Hepatocyte (in vitro differentiated cells): Measurements from ENCODE around the gene PRMT6.

Experiments used
- CTCF ChIP-seq: fragments of 200-600 bp; sonication (generic); IDR thresholded peaks from 2 replicates; pipeline ENCODE4 v1.5.1; 2016; ENCODE audit warnings: antibody characterized with exemption, mild to moderate bottlenecking; ENCODE audit not compliant: poor library complexity
- EZH2 ChIP-seq: fragments of 200-600 bp; sonication (generic); IDR thresholded peaks from 2 replicates; pipeline ENCODE4 v1.6.1; 2016; ENCODE audit warnings: antibody characterized with exemption, mild to moderate bottlenecking, borderline replicate concordance
- EZH2phosphoT487 ChIP-seq: fragments of 200-600 bp; sonication (generic); IDR thresholded peaks from one replicate; pipeline ENCODE4 v1.6.1; 2018; ENCODE audit warnings: antibody characterized with exemption, mild to moderate bottlenecking, low read depth, moderate library complexity; ENCODE audit not compliant: unreplicated experiment, severe bottlenecking

DNA sequence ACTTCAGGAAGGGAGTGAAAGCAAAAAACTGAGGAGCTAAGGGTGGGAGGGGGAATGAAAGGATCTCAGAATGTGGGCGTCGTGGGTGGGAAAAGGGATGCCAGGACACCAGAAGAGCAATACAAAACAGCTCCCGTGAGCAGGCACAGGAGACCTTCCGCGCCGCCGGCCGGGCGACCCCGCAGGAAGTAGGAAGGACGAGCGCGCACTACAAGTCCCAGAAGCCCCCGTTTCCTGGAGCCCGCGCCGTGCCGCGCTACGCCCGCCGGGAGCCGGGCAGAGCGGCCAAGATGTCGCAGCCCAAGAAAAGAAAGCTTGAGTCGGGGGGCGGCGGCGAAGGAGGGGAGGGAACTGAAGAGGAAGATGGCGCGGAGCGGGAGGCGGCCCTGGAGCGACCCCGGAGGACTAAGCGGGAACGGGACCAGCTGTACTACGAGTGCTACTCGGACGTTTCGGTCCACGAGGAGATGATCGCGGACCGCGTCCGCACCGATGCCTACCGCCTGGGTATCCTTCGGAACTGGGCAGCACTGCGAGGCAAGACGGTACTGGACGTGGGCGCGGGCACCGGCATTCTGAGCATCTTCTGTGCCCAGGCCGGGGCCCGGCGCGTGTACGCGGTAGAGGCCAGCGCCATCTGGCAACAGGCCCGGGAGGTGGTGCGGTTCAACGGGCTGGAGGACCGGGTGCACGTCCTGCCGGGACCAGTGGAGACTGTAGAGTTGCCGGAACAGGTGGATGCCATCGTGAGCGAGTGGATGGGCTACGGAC lies at the start of gene PRMT6:
- no peak for TF ChIP-seq CTCF
- no peak for TF ChIP-seq EZH2
- TF ChIP-seq EZH2phosphoT487 = no peak
